HuH-7 (cell line): Measurements from ENCODE around the gene HNRNPH2.

Experiments
- DNase-seq: peaks from one replicate; pipeline ENCODE4 v3.0.0; 2011; ENCODE audit warnings: low spot score

The HNRNPH2 gene, protein sequence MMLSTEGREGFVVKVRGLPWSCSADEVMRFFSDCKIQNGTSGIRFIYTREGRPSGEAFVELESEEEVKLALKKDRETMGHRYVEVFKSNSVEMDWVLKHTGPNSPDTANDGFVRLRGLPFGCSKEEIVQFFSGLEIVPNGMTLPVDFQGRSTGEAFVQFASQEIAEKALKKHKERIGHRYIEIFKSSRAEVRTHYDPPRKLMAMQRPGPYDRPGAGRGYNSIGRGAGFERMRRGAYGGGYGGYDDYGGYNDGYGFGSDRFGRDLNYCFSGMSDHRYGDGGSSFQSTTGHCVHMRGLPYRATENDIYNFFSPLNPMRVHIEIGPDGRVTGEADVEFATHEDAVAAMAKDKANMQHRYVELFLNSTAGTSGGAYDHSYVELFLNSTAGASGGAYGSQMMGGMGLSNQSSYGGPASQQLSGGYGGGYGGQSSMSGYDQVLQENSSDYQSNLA

DNA sequence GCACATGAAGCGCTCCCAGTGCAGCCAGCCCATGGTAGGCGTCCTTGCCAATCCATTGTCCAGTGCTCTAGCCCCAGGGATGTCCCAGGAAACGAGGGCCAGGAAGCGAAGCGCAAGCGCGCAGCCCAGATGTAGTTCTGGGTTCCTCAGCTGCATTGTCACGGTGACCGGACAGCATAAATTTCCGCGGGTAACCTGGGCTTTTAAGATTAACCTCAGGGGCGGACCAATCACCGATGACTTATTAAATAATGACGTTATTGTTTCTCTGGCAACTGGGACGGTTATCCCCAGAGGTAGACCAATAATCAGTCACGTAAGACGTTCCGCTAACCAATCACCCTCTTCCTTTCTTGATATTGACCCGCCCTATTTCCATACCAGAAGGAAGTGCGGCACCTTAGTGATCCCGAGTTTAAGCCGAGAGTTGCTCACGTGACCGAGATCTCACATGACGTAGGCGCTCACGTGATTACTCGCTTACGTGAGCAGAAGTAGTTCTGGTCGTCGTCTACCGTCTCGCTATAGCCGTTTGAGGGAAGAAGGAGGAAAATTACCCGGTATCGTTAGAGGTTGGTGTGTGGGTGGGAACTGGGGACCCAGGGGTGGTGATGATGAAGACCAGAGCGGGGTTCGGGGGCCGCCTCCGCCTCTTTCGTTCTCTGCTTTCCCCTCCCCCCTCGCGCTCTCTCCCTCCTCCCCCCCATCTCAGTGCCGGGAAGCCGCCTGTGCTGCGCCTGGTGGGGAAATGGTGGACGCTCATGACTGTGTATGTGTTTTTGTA lies at the start of gene HNRNPH2, which contains the start of gene GLA:
HNRNPH2 (plus strand) TSS at position 475 of the 784 bp plus-strand sequence. CDS start 3,767 bp downstream, outside the sequence.
GLA (minus strand) TSS at position 178 of the 784 bp plus-strand sequence; CDS start at position 156, 22 bp downstream.
- DNase-seq: peak; percentile 68

DNA sequence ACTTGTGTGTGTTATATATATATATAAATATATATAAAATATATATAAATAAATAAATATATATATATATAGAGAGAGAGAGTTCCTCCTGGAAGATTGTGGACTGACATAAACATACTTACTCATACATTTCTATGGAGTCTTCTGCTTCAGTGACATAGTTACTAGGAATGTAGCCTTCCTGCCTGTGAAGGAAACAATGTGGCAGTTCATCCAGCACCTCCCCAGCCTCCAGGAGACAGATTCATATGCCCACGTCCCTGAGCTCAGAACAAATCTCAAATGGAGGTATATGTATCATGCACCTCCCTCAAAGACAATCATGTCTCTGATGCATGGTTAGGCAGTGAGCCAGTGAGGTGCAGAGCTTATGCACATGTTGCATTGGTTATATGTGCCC lies 48.1 kb upstream of the HNRNPH2 start:
- no peak for DNase-seq

DNA sequence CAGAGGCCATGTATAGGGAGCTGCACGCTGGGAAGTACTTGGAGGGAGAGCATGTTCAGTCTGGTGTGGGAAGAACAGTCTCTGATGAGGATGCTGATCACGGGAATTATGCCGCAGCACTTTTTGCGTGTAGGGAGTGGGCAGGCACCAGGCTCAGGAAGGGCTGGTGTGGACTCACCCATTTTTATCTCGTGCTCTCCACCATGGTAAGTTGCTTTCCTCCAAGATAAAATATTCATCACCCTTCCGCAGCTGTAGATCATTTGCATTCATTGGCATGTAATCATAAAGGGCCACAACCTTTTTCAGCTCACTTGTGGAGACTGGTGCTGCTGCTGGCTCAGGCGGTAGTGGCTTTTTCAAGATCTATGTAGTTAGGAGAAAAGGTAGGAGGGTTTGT lies 47.6 kb upstream of the HNRNPH2 start:
- DNase-seq: no peak

DNA sequence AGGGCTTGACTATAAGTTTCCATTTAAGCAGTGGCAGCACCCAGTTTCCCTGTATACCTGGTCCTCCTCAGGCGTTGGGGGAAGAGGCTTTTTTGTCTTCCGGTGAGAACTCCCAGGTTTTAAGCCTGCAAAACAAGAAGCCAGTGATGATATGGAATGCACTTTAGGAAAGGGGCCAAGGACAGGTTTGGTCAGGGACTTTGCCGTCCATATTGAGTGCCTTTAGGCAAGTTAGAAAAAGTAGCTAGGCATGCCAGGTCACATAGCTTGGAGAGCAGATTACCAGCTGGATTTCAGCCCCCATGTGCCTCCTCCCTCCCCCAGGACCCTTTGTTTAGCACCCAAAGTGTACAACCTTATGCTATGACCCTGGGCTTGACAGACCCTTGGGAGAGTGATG lies 45.9 kb upstream of the HNRNPH2 start:
- no peak for DNase-seq

DNA sequence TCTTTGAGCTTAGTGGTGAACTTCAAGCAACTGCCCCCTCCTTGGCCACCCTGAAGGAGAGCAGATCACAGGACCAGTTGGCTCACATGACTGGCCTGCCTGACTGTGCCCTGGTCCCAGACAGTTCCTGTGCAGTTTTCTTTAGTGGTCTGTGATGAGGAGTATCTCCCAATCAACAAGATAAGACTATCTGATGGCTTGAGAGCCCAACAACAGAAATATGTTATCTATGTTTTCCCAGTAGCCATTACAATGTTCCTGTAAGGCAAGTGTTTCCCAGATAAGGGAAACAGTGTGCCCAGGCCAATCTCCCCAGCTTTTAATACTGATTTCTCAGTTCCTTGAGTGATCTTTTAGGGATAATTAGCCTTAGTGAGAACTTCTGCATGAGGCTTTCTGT lies 45.3 kb upstream of the HNRNPH2 start:
- DNase-seq: no peak

DNA sequence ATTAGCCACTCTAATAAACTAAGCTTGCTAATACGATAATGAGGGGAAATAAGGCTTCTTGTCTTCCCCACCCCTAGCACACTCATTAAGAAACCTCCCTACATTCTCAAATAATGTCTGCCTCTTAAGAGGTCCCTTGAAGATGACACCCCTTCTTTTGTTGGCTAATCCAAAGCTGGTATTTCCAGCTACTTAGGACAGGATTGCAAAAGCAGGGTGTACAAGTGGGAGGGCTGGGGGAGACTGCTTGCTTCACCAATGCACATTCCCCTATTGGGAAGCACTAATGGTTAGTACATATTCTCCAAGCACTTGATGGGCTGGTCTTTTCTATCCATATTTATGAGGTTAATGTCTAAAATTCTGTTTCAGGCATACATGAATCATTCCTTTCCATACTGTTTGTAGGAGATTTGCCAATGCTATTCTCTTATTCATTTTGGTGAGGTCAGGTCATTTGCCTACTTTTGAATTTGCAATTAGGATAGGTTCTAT lies 42.7 kb upstream of the HNRNPH2 start:
- DNase-seq: no peak

DNA sequence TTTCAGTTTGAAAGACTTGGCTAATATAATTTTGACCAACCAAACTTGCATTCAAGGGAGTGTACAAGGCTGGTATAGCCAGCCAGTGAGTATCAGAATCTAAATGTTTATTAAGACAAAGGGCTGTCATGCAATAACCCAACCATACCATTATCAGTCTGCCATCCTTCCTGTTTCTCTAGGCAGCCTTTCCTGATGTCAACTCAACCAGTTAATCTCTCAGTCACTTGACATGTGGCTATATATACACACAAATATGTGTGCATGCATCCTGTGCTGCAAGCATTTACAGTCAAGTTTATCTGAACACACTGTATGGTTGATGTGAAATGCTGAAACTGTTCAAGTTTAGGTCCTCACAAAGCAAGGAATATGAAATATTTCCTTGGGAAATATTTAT lies 39.2 kb upstream of the HNRNPH2 start:
- no peak for DNase-seq

DNA sequence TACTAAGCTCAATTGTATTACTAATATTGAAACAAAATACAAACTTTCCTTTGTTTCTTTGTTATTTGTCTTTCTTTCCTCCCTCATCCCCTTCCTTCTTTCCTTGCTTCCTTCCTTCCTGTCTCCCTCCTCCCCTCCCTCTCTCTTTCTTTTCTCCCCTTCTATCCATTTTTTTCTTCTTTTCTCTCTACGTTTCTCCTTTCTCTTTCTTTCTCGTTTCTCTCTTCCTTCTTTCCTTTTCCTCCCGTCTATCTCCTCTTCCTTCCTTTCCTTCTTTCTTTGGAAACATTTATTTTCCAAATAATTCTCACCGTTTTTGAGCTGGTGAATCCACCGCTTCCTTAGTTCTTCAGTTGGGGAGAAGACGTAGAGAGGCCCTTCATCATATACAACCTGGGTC lies 38.3 kb upstream of the HNRNPH2 start:
- DNase-seq: no peak

DNA sequence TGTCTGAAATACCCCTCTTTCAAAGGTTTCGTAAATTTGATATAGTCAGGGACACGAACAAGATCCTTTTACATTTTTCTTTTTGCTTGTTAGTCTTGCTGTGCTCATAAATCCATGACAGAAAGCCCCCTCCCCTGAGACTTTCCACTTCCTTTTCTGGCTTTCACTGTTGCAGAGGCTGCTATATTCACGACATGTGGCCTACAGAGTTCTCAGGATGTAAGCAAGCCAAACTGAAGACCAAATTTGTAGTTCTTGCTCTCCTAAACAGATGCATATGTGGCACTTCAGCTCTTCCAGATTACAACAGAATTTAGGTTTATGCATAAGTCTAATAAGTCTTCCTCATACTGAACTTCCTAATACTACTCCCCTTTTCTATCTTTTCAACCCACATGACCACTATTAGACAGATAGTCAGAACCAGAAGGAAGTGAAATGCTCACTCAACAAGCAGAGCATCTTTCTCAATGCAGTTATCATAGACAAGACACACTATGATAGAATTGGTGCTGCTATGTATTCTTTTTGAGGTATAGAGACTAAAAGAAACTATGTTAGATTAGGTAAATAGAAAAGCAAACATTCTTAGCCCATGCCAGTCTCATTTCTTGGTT lies 37.0 kb upstream of the HNRNPH2 start:
- DNase-seq: no peak

DNA sequence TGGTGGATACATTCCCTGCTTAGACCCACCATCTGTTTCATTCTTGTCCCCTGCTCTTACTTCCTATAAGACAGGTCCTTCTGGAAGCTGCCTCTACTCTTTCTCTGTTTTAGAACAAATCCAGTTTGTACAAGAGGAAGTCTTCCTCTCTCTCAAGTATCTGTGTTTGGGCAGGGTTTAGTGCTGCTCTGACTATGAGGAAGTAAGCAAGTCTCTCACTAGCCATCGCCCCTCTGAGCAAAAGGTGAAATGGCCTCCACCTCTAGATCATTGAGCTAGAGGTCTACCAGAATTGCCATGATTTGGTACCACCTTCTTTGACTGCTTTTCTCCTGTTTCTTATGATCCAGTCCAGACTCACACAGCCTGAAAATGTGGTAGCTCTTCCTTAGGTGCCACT lies 30.5 kb upstream of the HNRNPH2 start:
- no peak for DNase-seq

DNA sequence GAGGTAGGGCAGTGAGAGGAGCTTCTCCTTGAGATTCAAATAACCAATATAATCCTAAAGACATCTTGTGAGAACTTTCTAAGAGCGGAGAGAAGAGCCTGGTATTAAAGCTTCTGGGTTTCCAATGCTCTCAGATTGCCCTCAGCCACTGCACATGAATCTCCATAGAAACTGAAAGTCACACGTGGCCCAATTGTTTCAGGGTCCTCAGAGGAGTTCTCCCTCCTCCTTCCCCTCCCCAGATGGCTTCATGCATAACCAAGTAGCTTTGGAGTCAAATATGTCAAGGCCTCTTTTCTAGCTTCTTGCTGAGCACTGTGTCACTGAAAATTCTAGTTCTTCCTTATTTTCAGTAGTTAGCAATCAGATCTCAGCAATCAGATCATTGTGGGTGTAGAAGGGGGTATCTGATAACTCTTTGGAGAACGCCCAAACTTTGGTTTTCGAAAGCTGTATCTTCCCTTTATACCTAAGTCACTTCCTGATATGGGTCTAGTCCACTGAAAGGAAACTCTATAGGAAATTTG lies 24.3 kb upstream of the HNRNPH2 start:
- no peak for DNase-seq

DNA sequence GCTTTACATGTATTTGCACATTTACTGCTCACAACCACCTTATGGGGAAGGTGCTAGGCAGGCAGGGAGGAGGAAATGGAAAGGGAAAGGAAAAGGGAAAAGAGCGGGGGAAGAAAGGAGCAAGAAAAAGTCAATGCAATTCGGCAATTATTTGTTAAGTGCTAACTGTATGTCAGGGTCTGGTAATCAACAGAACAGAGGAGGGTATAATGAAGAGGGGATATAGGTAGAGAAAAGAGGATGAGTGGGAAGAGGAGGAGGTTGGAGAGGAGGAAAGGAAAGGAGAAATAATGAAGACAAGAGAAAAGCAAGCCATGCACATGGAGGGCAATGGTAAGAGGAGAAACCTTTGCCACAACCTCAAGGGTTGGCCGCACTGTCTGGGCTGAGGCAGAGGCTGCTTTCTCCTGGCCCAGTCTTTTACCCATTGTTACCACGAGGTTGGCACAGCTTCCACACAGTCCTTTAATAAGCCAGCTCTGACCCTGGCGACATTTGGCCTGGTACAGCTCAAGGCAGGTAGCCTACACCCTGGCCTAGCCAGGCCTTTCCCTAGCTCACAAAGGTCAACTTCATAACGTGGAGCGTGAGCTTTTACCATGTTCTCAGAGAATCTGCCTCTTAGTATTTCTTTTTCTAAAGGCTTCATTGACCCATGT lies 22.9 kb upstream of the HNRNPH2 start:
- DNase-seq: no peak

DNA sequence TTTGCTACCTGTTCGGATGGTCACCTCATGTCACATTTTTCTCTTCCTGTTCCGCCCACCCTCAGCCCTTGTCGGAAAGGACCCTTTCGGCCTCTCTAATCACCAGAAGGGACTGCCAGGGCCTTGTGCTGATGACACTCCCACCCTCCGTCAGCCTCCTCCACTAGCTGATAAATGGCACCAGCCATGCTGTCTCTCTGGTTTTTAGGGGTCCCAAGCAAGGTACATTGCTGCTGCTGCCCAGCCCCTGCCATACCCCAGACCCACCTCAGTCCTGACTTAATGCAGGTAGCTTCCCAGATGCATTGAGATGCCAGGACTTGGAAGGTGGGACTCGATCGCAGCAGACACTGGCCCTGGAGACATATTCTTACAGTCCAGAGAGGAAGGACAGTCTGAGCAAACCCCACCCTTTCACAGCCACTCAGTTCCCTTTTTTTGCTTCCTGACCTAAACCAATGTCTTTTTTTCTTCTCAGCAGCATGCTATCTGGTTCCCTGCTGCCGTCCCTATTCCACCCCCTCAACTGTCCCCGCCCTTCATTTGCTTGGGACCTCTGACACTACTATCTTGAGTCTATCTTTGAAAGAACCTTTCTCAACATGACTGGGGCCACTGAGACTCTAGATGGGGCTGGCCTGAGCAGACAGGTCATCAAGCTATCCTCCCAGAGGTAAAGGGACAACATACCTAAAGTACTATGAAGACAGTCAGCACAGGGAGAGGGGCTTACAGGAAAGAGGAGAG lies 22.1 kb upstream of the HNRNPH2 start, which contains the start of gene BTK:
BTK (minus strand) TSS at position 397 of the 747 bp plus-strand sequence. CDS start 10,907 bp downstream, outside the sequence.
- no peak for DNase-seq

DNA sequence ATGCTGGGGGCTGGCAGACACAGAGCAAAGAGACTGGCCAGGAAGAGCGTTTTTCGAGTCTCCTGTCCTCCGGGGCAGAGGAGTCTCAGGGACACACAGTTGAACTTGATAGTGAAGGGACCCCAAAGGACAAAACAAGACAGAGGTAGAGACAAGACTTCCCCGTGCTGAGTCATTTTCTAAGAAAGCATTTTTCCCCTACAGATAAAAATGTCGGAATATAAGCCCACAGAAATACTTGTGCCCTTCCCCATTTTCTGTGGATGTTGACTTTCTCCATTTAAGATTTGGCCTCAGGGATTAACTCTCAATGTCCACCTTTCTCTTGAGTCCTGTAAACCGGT lies 21.5 kb upstream of the HNRNPH2 start:
- DNase-seq: no peak

DNA sequence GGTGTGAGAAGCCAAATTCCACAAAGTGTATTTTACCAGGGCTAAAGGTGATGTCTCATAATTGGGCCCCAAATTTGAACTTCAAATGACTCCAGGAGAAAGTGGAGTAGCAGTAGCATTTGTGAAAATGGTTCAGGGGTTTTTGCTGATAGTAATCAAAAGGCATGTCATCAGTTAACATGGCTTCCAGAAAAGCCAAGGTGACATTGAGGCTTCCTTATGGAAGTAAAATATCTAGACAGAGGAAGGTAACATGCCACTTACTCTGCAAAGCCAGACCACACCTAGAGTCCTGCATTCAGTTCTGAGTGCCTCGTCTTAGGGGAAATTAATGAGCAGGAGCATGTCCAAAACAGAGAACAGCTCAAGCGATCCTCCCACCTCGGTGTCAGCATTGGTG lies 19.4 kb upstream of the HNRNPH2 start:
- DNase-seq: no peak

DNA sequence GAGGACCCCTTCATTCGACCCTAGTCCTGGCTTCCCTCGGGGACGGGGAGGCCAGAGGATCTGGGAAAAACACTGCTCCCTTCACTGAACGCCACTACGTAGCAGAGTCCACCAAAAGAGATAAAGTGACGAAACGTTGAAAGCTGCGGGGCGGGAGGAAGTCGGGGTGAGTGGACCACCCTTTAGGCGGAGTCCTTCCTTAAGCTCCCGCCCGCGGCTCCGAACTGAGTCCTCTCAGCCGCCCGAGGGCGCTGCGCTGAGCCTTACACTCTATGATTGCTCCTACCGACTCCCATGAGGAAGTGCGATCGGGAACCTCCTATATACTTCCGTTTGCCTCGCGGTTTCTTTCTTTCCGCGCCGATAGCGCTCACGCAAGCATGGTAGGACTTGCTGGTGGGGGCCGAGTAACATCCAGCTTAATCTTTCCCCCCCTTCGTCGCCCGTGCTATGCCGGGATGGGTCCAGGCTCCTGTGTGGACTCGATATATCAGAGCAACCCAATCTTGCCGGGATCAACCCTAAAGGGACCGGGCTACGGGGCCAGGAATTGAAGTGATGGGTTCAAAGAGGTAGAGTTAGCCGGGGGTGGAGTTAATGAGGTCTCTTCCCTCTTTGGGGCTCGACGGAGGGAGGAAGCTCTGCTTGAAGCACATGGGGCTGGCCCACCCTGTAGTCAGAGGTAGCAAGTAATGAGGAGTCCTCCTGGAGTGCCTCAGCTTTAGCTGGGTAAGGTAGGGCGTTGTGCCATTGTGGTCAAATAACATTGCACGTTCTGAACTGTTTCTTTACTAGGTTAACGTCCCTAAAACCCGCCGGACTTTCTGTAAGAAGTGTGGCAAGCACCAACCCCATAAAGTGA lies 17.1 kb upstream of the HNRNPH2 start, which contains the start of gene RPL36A:
RPL36A (plus strand) TSS at position 348 of the 862 bp plus-strand sequence; CDS start at position 381, 33 bp downstream.
- peak; percentile 60 for DNase-seq

DNA sequence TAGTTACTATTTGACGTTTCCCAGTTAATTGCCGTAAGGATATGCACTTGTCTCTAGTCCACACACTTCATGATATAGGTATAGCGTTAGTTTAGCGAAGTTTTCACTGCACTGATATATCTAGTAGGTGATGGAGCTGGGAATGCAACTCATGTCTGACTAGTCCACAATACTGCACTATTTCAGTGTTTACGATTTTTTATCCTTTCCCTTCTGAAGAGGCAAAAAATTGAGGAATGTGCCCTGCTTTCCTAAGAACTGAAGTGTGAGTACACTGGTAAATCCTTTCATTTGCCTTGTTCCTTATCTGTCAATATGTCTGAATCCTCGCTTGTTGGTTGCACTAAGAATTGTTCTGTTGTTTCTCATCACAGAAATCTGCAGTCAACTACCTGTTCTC lies 16.2 kb upstream of the HNRNPH2 start:
- no peak for DNase-seq

DNA sequence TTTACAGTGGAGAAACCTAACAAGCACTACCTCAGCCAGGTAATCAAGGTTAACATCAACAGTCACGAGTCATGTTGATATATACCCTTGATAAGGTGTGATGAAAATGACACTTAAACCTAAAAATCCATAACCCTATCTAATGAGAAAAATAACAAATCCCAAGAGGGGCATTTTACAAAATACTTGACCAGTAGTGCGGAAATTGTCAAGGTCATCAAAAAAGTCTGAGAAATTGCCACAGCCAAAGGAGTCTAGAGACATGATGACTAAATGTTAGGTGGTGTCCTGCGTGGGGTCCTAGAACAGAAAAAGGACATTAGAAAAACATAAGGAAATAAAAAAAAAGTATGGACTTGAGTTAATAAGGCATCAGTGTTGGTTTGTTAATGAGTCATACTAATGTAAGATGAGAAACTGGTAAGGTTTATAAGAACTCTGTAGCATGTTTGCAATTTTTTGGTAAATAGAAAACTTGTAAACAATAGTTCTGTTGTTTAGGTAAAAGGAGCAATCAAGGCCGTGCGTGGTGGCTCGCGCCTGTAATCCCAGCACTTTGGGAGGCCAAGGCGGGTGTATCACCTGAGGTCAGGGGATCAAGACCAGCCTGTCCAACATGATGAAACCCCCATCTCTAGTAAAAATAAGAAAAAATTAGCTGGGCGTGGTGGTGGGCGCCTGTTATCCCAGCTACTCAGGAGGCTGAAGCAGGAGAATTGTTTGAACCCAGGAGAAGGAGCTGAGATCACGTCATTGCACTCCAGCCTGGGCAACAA lies 14.3 kb upstream of the HNRNPH2 start:
- DNase-seq: no peak

DNA sequence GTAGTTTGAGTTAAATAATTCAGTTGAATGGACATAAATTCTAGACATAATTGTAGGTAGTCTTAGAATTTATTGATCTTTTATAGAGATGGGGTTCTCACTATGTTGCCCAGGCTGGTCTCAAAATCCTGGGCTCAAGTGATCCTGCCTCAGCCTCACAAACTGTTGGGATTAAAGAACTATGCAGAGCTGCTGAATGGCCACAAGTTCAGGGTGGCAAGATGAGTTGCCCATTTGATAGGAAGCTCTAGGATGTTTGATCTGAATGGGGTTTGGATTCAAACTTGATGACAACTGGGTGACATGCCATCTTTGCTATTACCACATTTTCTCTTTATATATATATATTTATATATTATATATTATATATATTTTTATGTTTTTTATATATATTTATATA lies 13.7 kb upstream of the HNRNPH2 start:
- no peak for DNase-seq
